SK-N-SH (cell line): ENCODE data around the gene SETBP1. TPM values are rescaled to one million over a fixed set of nuclear protein-coding genes. Genes with fewer than 3 reads are reported as not detected.

ENCODE experiments used
- CTCF ChIA-PET: fragments of 300-600, 350-600 bp; formaldehyde crosslinking; extraction: SDS; loops from one replicate; lab custom pipeline; 2021; lab: Yijun Ruan, JAX
- POLR2A ChIA-PET: fragments of 350-600 bp; sonication (Branson Sonifier 250); formaldehyde crosslinking; extraction: SDS; loops from one replicate; lab custom pipeline; 2020; ENCODE audit warnings: antibody characterized with exemption, inconsistent platforms; lab: Yijun Ruan, JAX
- DNase-seq: peaks from one replicate; pipeline ENCODE4 v3.0.0; 2012
- H2AFZ ChIP-seq: fragments of 200-600 bp; sonication (generic); 2 replicates; pipeline ENCODE4 v1.8.1; 2016; ENCODE audit warnings: antibody characterized with exemption, mild to moderate bottlenecking, low read depth
- H3F3A ChIP-seq: fragments of 200-600 bp; sonication (generic); replicated peaks from 2 replicates; pipeline ENCODE3; 2016; ENCODE audit warnings: antibody characterized with exemption, mild to moderate bottlenecking; ENCODE audit not compliant: insufficient read depth
- H3K27ac ChIP-seq, 2 experiments: fragments of 200-500 bp in 1 of 2; fragments of 200-600 bp in 1 of 2; sonication (Bioruptor generic) in 1 of 2; sonication (generic), shearing (Covaris generic) in 1 of 2; 2 replicates each; pipeline versions ENCODE4 v1.5.1 to v1.6.1; 2014 to 2016; ENCODE audit warnings: low read depth in 2 of 2, inconsistent platforms in 1 of 2, low read length in 1 of 2, mild to moderate bottlenecking in 1 of 2, mixed read lengths in 1 of 2
- H3K27me3 ChIP-seq: fragments of 200-600 bp; sonication (generic), shearing (Covaris generic); 2 replicates; pipeline ENCODE4 v1.6.1; 2016; ENCODE audit warnings: mixed run types; ENCODE audit not compliant: insufficient read depth
- H3K36me3 ChIP-seq, 2 experiments: fragments of 200-500 bp in 1 of 2; fragments of 200-600 bp in 1 of 2; sonication (Bioruptor generic) in 1 of 2; sonication (generic) in 1 of 2; replicated peaks in 1 of 2; 2 replicates each; pipeline versions ENCODE3 to v1.5.1; 2014 to 2016; ENCODE audit warnings: low read length in 1 of 2, mild to moderate bottlenecking in 1 of 2; ENCODE audit not compliant: insufficient read depth in 2 of 2, control insufficient read depth in 1 of 2
- H3K4me1 ChIP-seq, 2 experiments: fragments of 200-500 bp in 1 of 2; fragments of 200-600 bp in 1 of 2; sonication (Bioruptor generic) in 1 of 2; sonication (generic), shearing (Covaris generic) in 1 of 2; 2 replicates each; pipeline versions ENCODE4 v1.5.1 to v1.6.1; 2014 to 2016; ENCODE audit warnings: low read depth in 1 of 2, low read length in 1 of 2, mixed run types in 1 of 2; ENCODE audit not compliant: insufficient read depth in 2 of 2, control insufficient read depth in 1 of 2
- H3K4me2 ChIP-seq: fragments of 200-600 bp; sonication (generic), shearing (Covaris generic); 2 replicates; pipeline ENCODE4 v1.6.1; 2017; ENCODE audit warnings: mixed run types
- H3K4me3 ChIP-seq, 2 experiments: fragments of 200-500 bp in 1 of 2; fragments of 200-600 bp in 1 of 2; sonication (Bioruptor generic) in 1 of 2; sonication (generic), shearing (Covaris generic) in 1 of 2; 2 replicates each; pipeline versions ENCODE4 v1.5.1 to v1.8.1; 2014 to 2016; ENCODE audit warnings: low read depth in 2 of 2, inconsistent platforms in 1 of 2, low read length in 1 of 2, mild to moderate bottlenecking in 1 of 2, mixed read lengths in 1 of 2, moderate library complexity in 1 of 2
- H3K79me2 ChIP-seq: fragments of 200-600 bp; sonication (generic); 2 replicates; pipeline ENCODE4 v1.8.1; 2017; ENCODE audit warnings: mild to moderate bottlenecking; ENCODE audit not compliant: insufficient read depth
- H3K9ac ChIP-seq: fragments of 200-600 bp; sonication (generic); 2 replicates; pipeline ENCODE4 v1.6.1; 2017; ENCODE audit warnings: mixed run types
- H3K9me2 ChIP-seq: fragments of 200-600 bp; sonication (generic); 2 replicates; pipeline ENCODE4 v1.6.1; 2017; ENCODE audit warnings: mixed run types
- H3K9me3 ChIP-seq: fragments of 200-600 bp; sonication (generic); 2 replicates; pipeline ENCODE4 v1.6.1; 2017; ENCODE audit warnings: mixed run types, mild to moderate bottlenecking, moderate library complexity
- H4K20me1 ChIP-seq: fragments of 200-600 bp; sonication (generic); 2 replicates; pipeline ENCODE4 v1.6.1; 2017; ENCODE audit warnings: mild to moderate bottlenecking, mixed run types; ENCODE audit not compliant: insufficient read depth
- CHD2 ChIP-seq: fragments of 150-350 bp; IDR thresholded peaks from 2 replicates; pipeline ENCODE4 v1.6.1; 2018; ENCODE audit warnings: low read length; ENCODE audit not compliant: partially characterized antibody
- ELF1 ChIP-seq: IDR thresholded peaks from 2 replicates; pipeline ENCODE4 v1.4.0; 2012
- EZH2phosphoT487 ChIP-seq: fragments of 200-600 bp; sonication (generic); IDR thresholded peaks from 2 replicates; pipeline ENCODE4 v1.6.1; 2017; ENCODE audit warnings: low read depth, mixed run types, mild to moderate bottlenecking, antibody characterized with exemption, moderate library complexity, borderline replicate concordance
- FOSL2 ChIP-seq: IDR thresholded peaks from 2 replicates; pipeline ENCODE4 v1.4.0; 2012; ENCODE audit warnings: low read depth, mild to moderate bottlenecking, moderate library complexity, borderline replicate concordance
- FOXM1 ChIP-seq: IDR thresholded peaks from 2 replicates; pipeline ENCODE4 v1.4.0; 2012; ENCODE audit warnings: low read depth, mild to moderate bottlenecking
- GATA2 ChIP-seq: sonication (generic); formaldehyde crosslinking; IDR thresholded peaks from 2 replicates; pipeline ENCODE4 v1.5.0; 2020; ENCODE audit warnings: mild to moderate bottlenecking, missing genetic modification reagents
- JUND ChIP-seq: IDR thresholded peaks from 2 replicates; pipeline ENCODE4 v1.4.0; 2012
- NRF1 ChIP-seq: IDR thresholded peaks from 2 replicates; pipeline ENCODE4 v1.6.1; 2012; ENCODE audit warnings: low read depth, mild to moderate bottlenecking, low read length
- PBX3 ChIP-seq: IDR thresholded peaks from 2 replicates; pipeline ENCODE4; 2012
- RXRA ChIP-seq: IDR thresholded peaks from 2 replicates; pipeline ENCODE4 v1.4.0; 2012; ENCODE audit warnings: low read depth, mild to moderate bottlenecking, borderline replicate concordance
- SMC3 ChIP-seq: IDR thresholded peaks from 2 replicates; pipeline ENCODE4 v1.6.1; 2012; ENCODE audit warnings: low read depth, low read length, improper control_type of control experiment
- TAF1 ChIP-seq: IDR thresholded peaks from 2 replicates; pipeline ENCODE4 v1.6.1; 2012; ENCODE audit warnings: low read depth, mild to moderate bottlenecking, low read length, moderate library complexity, borderline replicate concordance
- TEAD4 ChIP-seq: IDR thresholded peaks from 2 replicates; pipeline ENCODE4 v1.4.0; 2012; ENCODE audit warnings: mild to moderate bottlenecking, borderline replicate concordance; ENCODE audit not compliant: insufficient read depth
- WGBS: methylation state at CpG from one replicate; pipeline ENCODE4 v1.1.6; 2017; ENCODE audit warnings: low lambda C conversion rate; 5-methylcytosine and 5-hydroxymethylcytosine counted together
- polyA plus RNA-seq, 3 experiments: library from polyadenylated mRNA; depleted of rRNA; stranded (reverse); fragments of >200 nt; gene quantifications; 2 replicates each; pipeline ENCODE4 v1.2.3, GENCODE V29; 2012
- TF ChIP-seq, protein P1 (sequence below): fragments of 150-350 bp; IDR thresholded peaks from 2 replicates; pipeline ENCODE4 v1.6.1; 2017; ENCODE audit warnings: antibody characterized with exemption, low read length, low read depth, borderline replicate concordance

SETBP1 gene
- polyA plus RNA-seq, 1 of the 3 experiments (the other 2 are of a cell fraction) = 3.0 TPM

DNA sequence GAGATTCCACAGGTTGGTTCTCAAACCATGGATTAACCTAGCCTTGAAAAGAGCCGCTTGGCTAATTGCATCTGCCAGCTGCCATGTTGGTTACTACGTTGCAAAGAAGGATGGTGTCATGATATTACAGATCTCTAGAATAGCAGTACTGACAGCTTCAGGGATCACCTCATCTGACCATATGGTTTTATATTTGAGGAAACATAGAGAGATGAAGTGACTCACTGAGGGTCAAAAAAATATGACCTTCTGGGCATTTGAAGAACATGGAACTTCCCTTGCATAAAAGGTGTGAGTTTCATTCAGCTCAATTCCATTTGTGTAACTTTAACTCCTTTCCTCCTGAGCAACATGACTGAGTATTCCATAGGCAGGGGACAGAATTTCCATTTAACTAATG is 242.3 kb downstream of the SETBP1 start:
- no peak overlapping the region for H3K9ac ChIP-seq
- WGBS = 93% methylated on average over 2 of the region's 2 CpGs
- no peaks in the 10 kb centered on the region for H3K9me3 ChIP-seq
- H3K4me3 ChIP-seq = no peak overlapping the region
- H3K27ac ChIP-seq = no peak overlapping the region
- no peak for DNase-seq
- H3K9me2 ChIP-seq = no peaks in the 10 kb centered on the region
- H3K36me3 ChIP-seq = no peaks in the 10 kb centered on the region
- H3K4me2 ChIP-seq = no peak overlapping the region
- POLR2A ChIA-PET = no interaction called here
- CTCF ChIA-PET = interaction anchor here (1.1 kb wide), 1 partner anchor 19 kb away, joined by 3 read pairs; no protein-coding TSS in a partner anchor
- no peaks in the 10 kb centered on the region; a peak in 1 of 4 replicates for H3K4me1 ChIP-seq
- H3K27me3 ChIP-seq = no peaks in the 10 kb centered on the region
- TF ChIP-seq RXRA (no peak), GATA2 (CRISPR knock-in tag) (no peak), FOXM1 (no peak), ELF1 (no peak), EZH2phosphoT487 (no peak), NRF1 (no peak), TAF1 (no peak), FOSL2 (no peak), JUND (no peak), PBX3 (no peak), TEAD4 (no peak)
- H2AFZ ChIP-seq = no peak overlapping the region
- peaks cover 5% of the 10 kb centered on the region for H3F3A ChIP-seq
- no peaks in the 10 kb centered on the region for H4K20me1 ChIP-seq
- H3K79me2 ChIP-seq = no peaks in the 10 kb centered on the region

DNA sequence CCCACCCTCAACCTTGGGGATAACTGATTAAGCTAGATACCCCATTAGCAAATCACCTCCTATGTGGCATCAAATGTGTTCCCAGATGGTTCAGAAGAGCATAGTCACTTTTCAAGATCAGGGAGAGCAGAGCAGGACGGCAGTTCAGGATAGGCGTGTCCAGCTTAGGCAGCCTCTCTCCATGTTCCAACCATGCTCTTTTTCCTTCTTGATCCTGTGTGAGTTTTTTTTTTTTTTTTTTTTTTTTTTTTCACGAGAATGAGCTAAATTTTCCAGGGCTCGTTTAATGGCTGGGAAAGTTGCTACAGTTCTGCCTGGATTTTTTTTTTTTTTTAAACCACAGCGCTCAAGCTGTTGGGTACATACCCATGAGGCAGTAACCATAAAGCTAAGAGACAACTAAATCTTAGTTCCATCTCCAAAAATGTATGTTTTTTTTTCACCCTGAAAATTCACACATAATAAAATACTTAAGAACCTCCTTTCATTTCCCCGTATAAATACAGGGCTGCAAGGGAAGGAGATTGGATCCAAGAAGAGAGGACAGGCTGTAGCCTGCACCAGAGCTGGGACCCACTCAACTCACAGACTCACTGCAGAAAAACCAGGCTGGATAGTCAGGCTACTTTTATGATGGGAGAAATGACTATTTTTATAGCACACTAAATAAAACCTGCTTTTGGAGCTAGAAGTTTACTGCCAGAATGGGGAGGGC is 244.3 kb downstream of the SETBP1 start:
- Histone ChIP-seq H3K4me3 (no peak overlapping the region), H3K9me3 (no peaks in the 10 kb centered on the region), H3K79me2 (peaks cover 3% of the 10 kb centered on the region; the same call in 1 of the 2 replicates), H3K9me2 (no peaks in the 10 kb centered on the region), H3K27ac (no peak overlapping the region), H3K9ac (no peak overlapping the region), H2AFZ (no peak overlapping the region), H3K27me3 (no peaks in the 10 kb centered on the region), H3K4me2 (no peak overlapping the region), H3K36me3 (no peaks in the 10 kb centered on the region), H4K20me1 (no peaks in the 10 kb centered on the region), H3K4me1 (no peaks in the 10 kb centered on the region; a peak in 1 of 4 replicates), H3F3A (peaks cover 5% of the 10 kb centered on the region)
- 83% methylated on average over 6 of the region's 6 CpGs for WGBS
- TF ChIP-seq, protein P1, sequence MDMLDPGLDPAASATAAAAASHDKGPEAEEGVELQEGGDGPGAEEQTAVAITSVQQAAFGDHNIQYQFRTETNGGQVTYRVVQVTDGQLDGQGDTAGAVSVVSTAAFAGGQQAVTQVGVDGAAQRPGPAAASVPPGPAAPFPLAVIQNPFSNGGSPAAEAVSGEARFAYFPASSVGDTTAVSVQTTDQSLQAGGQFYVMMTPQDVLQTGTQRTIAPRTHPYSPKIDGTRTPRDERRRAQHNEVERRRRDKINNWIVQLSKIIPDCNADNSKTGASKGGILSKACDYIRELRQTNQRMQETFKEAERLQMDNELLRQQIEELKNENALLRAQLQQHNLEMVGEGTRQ = no peak
- TF ChIP-seq CHD2 (no peak), GATA2 (CRISPR knock-in tag) (no peak), EZH2phosphoT487 (no peak), SMC3 (no peak)
- DNase-seq = no peak
- CTCF ChIA-PET = interaction anchor here (0.6 kb wide), 1 partner anchor 371 kb away, joined by 3 read pairs; no protein-coding TSS in a partner anchor
- POLR2A ChIA-PET = no interaction called here
